ENCODE results near the gene SLC25A10. TPM values are rescaled to one million over a fixed set of nuclear protein-coding genes. Genes with fewer than 3 reads are reported as not detected.

Gene SLC25A10
- total and polyA plus RNA-seq, 4 donors = 4.3 to 21.5 (median 17.0) TPM

- H3K36me3 ChIP-seq (ENCODE audit: control insufficient read depth in 4 of 4, insufficient read depth in 4 of 4, low read length in 4 of 4) = peaks cover 0 to 14% (median 4%) of the 10 kb centered on the region in 4 donors
- H3K4me3 ChIP-seq = peak overlapping the region; percentile 93
- peaks cover 0 to 17% (median 4%) of the 10 kb centered on the region in 5 donors for H3K4me1 ChIP-seq (ENCODE audit: control insufficient read depth in 5 of 5, insufficient read depth in 5 of 5, low read length in 5 of 5)
- no peaks in the 10 kb centered on the region for H3K9me3 ChIP-seq (ENCODE audit: control insufficient read depth in 4 of 4, insufficient read depth in 3 of 4, low read length in 3 of 4)
- no peaks in the 10 kb centered on the region for H3K27me3 ChIP-seq (ENCODE audit: control insufficient read depth in 3 of 3, insufficient read depth in 3 of 3, low read length in 2 of 3)
- peak overlapping the region; percentile 86 to 93 for H3K27ac ChIP-seq (ENCODE audit: low read depth in 1 of 2, low read length in 1 of 2)
- peak overlapping the region; percentile 53 to 77 for H3K9ac ChIP-seq (ENCODE audit: insufficient read depth in 1 of 2, low read length in 2 of 2)
- 0% methylated on average over 16 of the region's 16 CpGs for WGBS, 2 donors
- ATAC-seq (ENCODE audit: insufficient read depth, low FRiP score) = no peak
- DNase-seq = peak in 1 of 3 donors; percentile 46
- TF ChIP-seq, protein P1, sequence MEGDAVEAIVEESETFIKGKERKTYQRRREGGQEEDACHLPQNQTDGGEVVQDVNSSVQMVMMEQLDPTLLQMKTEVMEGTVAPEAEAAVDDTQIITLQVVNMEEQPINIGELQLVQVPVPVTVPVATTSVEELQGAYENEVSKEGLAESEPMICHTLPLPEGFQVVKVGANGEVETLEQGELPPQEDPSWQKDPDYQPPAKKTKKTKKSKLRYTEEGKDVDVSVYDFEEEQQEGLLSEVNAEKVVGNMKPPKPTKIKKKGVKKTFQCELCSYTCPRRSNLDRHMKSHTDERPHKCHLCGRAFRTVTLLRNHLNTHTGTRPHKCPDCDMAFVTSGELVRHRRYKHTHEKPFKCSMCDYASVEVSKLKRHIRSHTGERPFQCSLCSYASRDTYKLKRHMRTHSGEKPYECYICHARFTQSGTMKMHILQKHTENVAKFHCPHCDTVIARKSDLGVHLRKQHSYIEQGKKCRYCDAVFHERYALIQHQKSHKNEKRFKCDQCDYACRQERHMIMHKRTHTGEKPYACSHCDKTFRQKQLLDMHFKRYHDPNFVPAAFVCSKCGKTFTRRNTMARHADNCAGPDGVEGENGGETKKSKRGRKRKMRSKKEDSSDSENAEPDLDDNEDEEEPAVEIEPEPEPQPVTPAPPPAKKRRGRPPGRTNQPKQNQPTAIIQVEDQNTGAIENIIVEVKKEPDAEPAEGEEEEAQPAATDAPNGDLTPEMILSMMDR (IDR thresholded peaks at IDR 0.05; ENCODE audit: control extremely low read depth, extremely low read depth) = no peak
These were observed 46.1 kb upstream of the SLC25A10 start for GRCh38 chr17:81666092-81666341.

DNA sequence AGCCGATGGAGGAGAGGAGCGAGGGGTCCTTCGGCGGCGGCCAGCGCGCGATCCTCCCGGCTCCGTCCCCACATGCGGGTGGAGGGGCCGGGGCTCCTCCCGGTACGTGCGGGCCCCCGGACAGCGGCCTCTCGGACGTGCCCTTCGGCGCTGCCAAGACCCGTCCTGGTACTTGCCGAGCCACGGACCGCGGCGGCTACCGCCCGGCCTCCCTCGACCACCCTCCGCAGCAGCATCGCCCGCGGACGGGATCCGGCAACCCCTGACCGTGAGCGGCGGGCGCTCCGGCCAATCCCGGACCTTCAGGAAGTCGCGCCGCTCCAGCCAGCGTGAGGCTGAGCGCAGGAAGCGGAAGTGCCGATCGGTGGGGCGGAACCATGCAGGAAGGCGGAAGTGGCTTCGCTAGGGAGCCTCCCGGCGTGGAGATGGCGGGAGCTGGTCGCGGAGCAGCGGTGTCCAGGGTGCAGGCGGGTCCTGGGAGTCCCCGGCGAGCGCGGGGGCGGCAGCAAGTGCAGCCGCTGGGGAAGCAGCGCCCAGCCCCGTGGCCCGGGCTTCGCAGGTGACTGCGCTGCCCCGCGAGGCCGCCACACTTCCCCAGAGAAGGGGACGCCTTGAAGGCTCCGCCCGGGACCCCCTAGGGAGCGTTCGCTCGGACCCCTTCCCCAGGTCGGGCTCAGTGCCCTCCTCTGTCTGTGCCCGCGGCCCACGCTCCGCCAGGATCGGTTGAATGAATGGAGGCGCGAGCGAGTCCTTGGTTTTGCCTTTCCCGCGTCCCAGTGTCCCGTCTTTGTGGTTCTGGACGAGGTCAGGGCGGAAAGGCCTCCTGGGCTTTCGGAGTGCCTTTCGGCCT, 45.5 kb upstream of the SLC25A10 start, which contains the start of the genes CCDC137 and OXLD1:
Gene CCDC137 (plus strand): TSS at position 396 of the 850 bp plus-strand sequence. CDS start 30 bp downstream, at position 426.
Gene OXLD1 (minus strand): TSS at position 264 of the 850 bp plus-strand sequence. CDS start 28 bp downstream, at position 236.
- H3K27me3 ChIP-seq (ENCODE audit: control insufficient read depth in 3 of 3, insufficient read depth in 3 of 3, low read length in 2 of 3) = no peaks in the 10 kb centered on the region
- H3K9me3 ChIP-seq (ENCODE audit: control insufficient read depth in 4 of 4, insufficient read depth in 3 of 4, low read length in 3 of 4) = no peaks in the 10 kb centered on the region
- peak within 1 kb of the TSS; percentile 88 to 93 for H3K27ac ChIP-seq (ENCODE audit: low read depth in 1 of 2, low read length in 1 of 2)
- peaks cover 0 to 17% (median 4%) of the 10 kb centered on the region in 5 donors for H3K4me1 ChIP-seq (ENCODE audit: control insufficient read depth in 5 of 5, insufficient read depth in 5 of 5, low read length in 5 of 5)
- TF ChIP-seq, protein P1 (IDR thresholded peaks at IDR 0.05; ENCODE audit: control extremely low read depth, extremely low read depth) = no peak
- 0% methylated on average over 81 to 96 of the region's 96 CpGs for WGBS, 2 donors
- H3K9ac ChIP-seq (ENCODE audit: insufficient read depth in 1 of 2, low read length in 2 of 2) = peak within 1 kb of the TSS; percentile 53 to 77
- H3K4me3 ChIP-seq = peak within 1 kb of the TSS; percentile 93
- ATAC-seq (ENCODE audit: insufficient read depth, low FRiP score) (peak; percentile 97), DNase-seq (peak; percentile 96 to 98 (median 96))
- H3K36me3 ChIP-seq (ENCODE audit: control insufficient read depth in 4 of 4, insufficient read depth in 4 of 4, low read length in 4 of 4) = peaks cover 0 to 18% (median 7%) of the 10 kb centered on the region in 4 donors

DNA sequence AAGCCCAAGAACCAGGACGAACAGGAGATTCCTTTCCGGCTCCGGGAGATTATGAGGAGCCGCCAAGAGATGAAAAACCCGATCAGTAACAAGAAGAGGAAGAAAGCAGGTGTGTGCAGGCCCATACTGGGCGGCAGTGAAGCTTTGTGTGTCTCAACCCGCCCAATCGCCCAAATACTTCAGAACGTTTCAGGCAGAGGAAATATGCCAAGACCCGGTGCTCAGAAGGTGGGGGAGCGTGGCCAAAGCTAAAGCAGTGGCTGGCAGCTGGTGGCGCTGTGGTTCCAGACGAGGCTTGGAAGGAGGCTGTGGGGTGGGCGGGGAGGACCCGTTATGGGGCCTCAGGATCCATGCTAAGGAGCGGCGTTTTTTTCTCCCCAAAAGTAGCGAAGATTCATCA, 44.3 kb upstream of the SLC25A10 start:
- DNase-seq = no peak
- H3K27me3 ChIP-seq (ENCODE audit: control insufficient read depth in 3 of 3, insufficient read depth in 3 of 3, low read length in 2 of 3) = no peaks in the 10 kb centered on the region
- peaks cover 0 to 17% (median 4%) of the 10 kb centered on the region in 5 donors for H3K4me1 ChIP-seq (ENCODE audit: control insufficient read depth in 5 of 5, insufficient read depth in 5 of 5, low read length in 5 of 5)
- TF ChIP-seq, protein P1 (IDR thresholded peaks at IDR 0.05; ENCODE audit: control extremely low read depth, extremely low read depth) = no peak
- H3K4me3 ChIP-seq = no peak overlapping the region
- WGBS, 2 donors = 79 to 85% methylated on average over 18 of the region's 18 CpGs
- H3K9me3 ChIP-seq (ENCODE audit: control insufficient read depth in 4 of 4, insufficient read depth in 3 of 4, low read length in 3 of 4) = no peaks in the 10 kb centered on the region
- H3K36me3 ChIP-seq (ENCODE audit: control insufficient read depth in 4 of 4, insufficient read depth in 4 of 4, low read length in 4 of 4) = peaks cover 6 to 30% (median 10%) of the 10 kb centered on the region in 4 donors
- ATAC-seq (ENCODE audit: insufficient read depth, low FRiP score) = no peak
- H3K27ac ChIP-seq (ENCODE audit: low read depth in 1 of 2, low read length in 1 of 2) = no peak overlapping the region
- H3K9ac ChIP-seq (ENCODE audit: insufficient read depth in 1 of 2, low read length in 2 of 2) = no peak overlapping the region

All from lung (tissue), 12 donors.